Sigmoid colon (tissue), 7 donors: Measurements from ENCODE around the gene IPO8. TPM values are rescaled to one million over a fixed set of nuclear protein-coding genes. Genes with fewer than 3 reads are reported as not detected.

ENCODE experiments used
- DNase-seq: peaks from one replicate; pipeline ENCODE4 v3.0.0-alpha.2; 2019
- H3K27ac ChIP-seq, 4 donors: fragments of 200-600 bp; sonication (generic); one replicate each; pipeline ENCODE4 v1.5.1; 2016 to 2019; ENCODE audit warnings: mild to moderate bottlenecking in 1 of 4
- H3K27me3 ChIP-seq, 3 donors: fragments of 200-600 bp; sonication (generic); one replicate each; pipeline ENCODE4 v1.5.1; 2019; ENCODE audit warnings: mild to moderate bottlenecking in 1 of 3
- H3K36me3 ChIP-seq, 4 donors: fragments of 200-600 bp; sonication (generic); one replicate each; pipeline ENCODE4 v1.5.1; 2016 to 2019
- H3K4me1 ChIP-seq, 4 donors: fragments of 200-600 bp; sonication (generic); one replicate each; pipeline ENCODE4 v1.5.1; 2017 to 2019
- H3K4me3 ChIP-seq, 4 donors: fragments of 200-600 bp; sonication (generic); one replicate each; pipeline ENCODE4 v1.5.1; 2017 to 2019; ENCODE audit warnings: mild to moderate bottlenecking in 2 of 4, moderate library complexity in 1 of 4
- H3K9me3 ChIP-seq, 4 donors: fragments of 200-600 bp in 3 of 4; sonication (generic) in 3 of 4; one replicate each; pipeline versions ENCODE4 v1.5.1 to v1.6.1; 2013 to 2019
- CTCF ChIP-seq, 4 experiments: fragments of 450-650 bp in 3 of 4; fragments of 200-600 bp in 1 of 4; IDR thresholded peaks; one replicate each; pipeline ENCODE4 v1.5.1; 2016 to 2019; ENCODE audit warnings: antibody characterized with exemption in 4 of 4, mild to moderate bottlenecking in 3 of 4, moderate library complexity in 2 of 4
- EP300 ChIP-seq, 4 donors: sonication (generic); formaldehyde crosslinking; IDR thresholded peaks; one replicate each; pipeline ENCODE4 v1.6.1; 2017; ENCODE audit warnings: antibody characterized with exemption in 4 of 4
- POLR2A ChIP-seq, 2 donors: fragments of 450-650 bp; IDR thresholded peaks; one replicate each; pipeline ENCODE4 v1.6.1; 2016; ENCODE audit warnings: antibody characterized with exemption in 2 of 2, mild to moderate bottlenecking in 2 of 2, moderate library complexity in 2 of 2
- POLR2AphosphoS5 ChIP-seq, 4 donors: sonication (generic); formaldehyde crosslinking; IDR thresholded peaks; one replicate each; pipeline ENCODE4 v1.6.1; 2017; ENCODE audit warnings: antibody characterized with exemption in 4 of 4
- WGBS, 2 donors: extraction: QIAGEN DNeasy Blood & Tissue Kit; methylation state at CpG; one replicate each; pipeline ENCODE4 v1.1.7; 2013; 5-methylcytosine and 5-hydroxymethylcytosine counted together
- intact Hi-C: fragments of 100-400 bp; cut with DNase I; formaldehyde crosslinking; loops from one replicate; pipeline ENCODE4 v1.15.1; 2023
- polyA plus RNA-seq, 3 donors: library from polyadenylated mRNA; stranded (reverse); fragments of 200-250 nt; gene quantifications; one replicate each; pipeline ENCODE4 v1.2.3, GENCODE V29; 2013
- total RNA-seq, 4 donors: library from RNA; depleted of rRNA; stranded (reverse); fragments of >200 nt; gene quantifications; one replicate each; pipeline ENCODE4 v1.1.0, GENCODE V29; 2016
- donor health status: healthy with polysubstance abuse.
- donor health status: Bipolar disorder and iron deficiency.
- donor health status: healthy.

IPO8 gene
- total and polyA plus RNA-seq, 7 donors = 20.1 to 61.2 (median 32.8) TPM

- intact Hi-C loops = no loop called here
- Histone ChIP-seq H3K4me3 (no peak overlapping the region), H3K27ac (no peak overlapping the region), H3K27me3 (no peaks in the 10 kb centered on the region), H3K36me3 (peaks cover 0 to 84% (median 14%) of the 10 kb centered on the region in 4 donors), H3K9me3 (no peaks in the 10 kb centered on the region), H3K4me1 (no peaks in the 10 kb centered on the region)
- DNase-seq = no peak
- WGBS, 2 donors = 75 to 85% methylated on average over 1 of the region's 1 CpG
- no peak for TF ChIP-seq EP300 (IDR thresholded peaks at IDR 0.05)
- TF ChIP-seq POLR2A (IDR thresholded peaks at IDR 0.05) = no peak
- TF ChIP-seq POLR2AphosphoS5 (IDR thresholded peaks at IDR 0.05) = no peak
- no peak for TF ChIP-seq CTCF (IDR thresholded peaks at IDR 0.05)
Measured at GRCh38 chr12:30719060-30719459, 23.4 kb upstream of the IPO8 start.

- no peaks in the 10 kb centered on the region for H3K9me3 ChIP-seq
- 43 to 77% methylated on average over 10 of the region's 10 CpGs for WGBS, 2 donors
Measured at GRCh38 chr12:30707613-30708342, 12.1 kb upstream of the IPO8 start.

GRCh38 chr12:30706476-30706875 is 10.8 kb upstream of the IPO8 start:
- no peak for TF ChIP-seq EP300 (IDR thresholded peaks at IDR 0.05)
- TF ChIP-seq POLR2AphosphoS5 (IDR thresholded peaks at IDR 0.05) = no peak
- no peak for TF ChIP-seq POLR2A (IDR thresholded peaks at IDR 0.05)
- TF ChIP-seq CTCF (IDR thresholded peaks at IDR 0.05) = no peak
- Histone ChIP-seq H3K4me3 (no peak overlapping the region), H3K9me3 (no peaks in the 10 kb centered on the region), H3K27me3 (no peaks in the 10 kb centered on the region), H3K36me3 (peaks cover 0 to 26% (median 7%) of the 10 kb centered on the region in 4 donors), H3K4me1 (no peaks in the 10 kb centered on the region), H3K27ac (no peak overlapping the region)
- 23 to 73% methylated on average over 2 of the region's 2 CpGs for WGBS, 2 donors
- intact Hi-C loops = no loop called here
- DNase-seq = no peak

More at GRCh38 chr12:30707613-30708342, 12.1 kb upstream of the IPO8 start:
- intact Hi-C loops = no loop called here
- Histone ChIP-seq H3K27me3 (no peaks in the 10 kb centered on the region), H3K4me1 (no peaks in the 10 kb centered on the region), H3K36me3 (peaks cover 0 to 36% (median 9%) of the 10 kb centered on the region in 4 donors), H3K4me3 (no peak overlapping the region), H3K27ac (no peak overlapping the region)
- DNase-seq = no peak
- TF ChIP-seq CTCF (IDR thresholded peaks at IDR 0.05) (no peak), POLR2AphosphoS5 (IDR thresholded peaks at IDR 0.05) (no peak), POLR2A (IDR thresholded peaks at IDR 0.05) (no peak), EP300 (IDR thresholded peaks at IDR 0.05) (no peak)

GRCh38 chr12:30701056-30701455 is 5.4 kb upstream of the IPO8 start:
- intact Hi-C loops = no loop called here
- no peak overlapping the region for H3K27ac ChIP-seq

More at GRCh38 chr12:30701056-30701455, 5.4 kb upstream of the IPO8 start:
- TF ChIP-seq POLR2AphosphoS5 (IDR thresholded peaks at IDR 0.05) (no peak), POLR2A (IDR thresholded peaks at IDR 0.05) (no peak), CTCF (IDR thresholded peaks at IDR 0.05) (no peak), EP300 (IDR thresholded peaks at IDR 0.05) (no peak)
- Histone ChIP-seq H3K4me3 (no peak overlapping the region), H3K4me1 (peaks cover 0 to 6% (median 5%) of the 10 kb centered on the region in 4 donors), H3K27me3 (no peaks in the 10 kb centered on the region), H3K9me3 (no peaks in the 10 kb centered on the region), H3K36me3 (no peaks in the 10 kb centered on the region)
- no peak for DNase-seq
